ENCODE measurements around the gene TMEM204.

DNA sequence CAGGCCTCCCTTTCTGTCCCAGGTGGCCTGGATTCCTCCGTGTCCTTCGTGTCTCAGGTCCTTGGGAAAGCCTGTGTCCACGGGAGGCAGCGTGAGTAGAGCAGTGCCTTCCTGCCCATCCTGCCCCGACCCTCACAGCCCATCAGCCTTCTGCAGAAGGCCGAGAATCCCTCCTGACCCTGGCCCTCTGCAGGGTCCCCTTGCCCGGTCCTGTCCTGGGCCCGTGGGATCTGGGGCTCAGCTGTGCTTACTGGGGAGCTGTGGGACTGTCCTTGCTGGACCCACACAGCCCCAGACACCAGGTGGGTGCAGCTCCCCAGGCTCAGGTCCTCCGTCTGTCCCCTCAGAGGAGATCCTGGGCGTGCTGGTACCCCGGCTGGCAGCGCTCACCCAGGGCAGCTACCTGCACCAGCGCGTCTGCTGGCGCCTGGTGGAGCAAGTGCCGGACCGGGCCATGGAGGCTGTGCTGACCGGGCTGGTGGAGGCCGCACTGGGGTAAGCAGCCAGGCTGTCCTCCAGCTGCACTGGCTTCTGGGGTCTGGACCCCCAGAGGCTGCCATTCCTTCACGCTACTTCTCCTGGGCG, 36.4 kb upstream of the TMEM204 start:
- no peak for TF ChIP-seq POLR2A (IDR thresholded peaks at IDR 0.05)
- TF ChIP-seq, protein P1, sequence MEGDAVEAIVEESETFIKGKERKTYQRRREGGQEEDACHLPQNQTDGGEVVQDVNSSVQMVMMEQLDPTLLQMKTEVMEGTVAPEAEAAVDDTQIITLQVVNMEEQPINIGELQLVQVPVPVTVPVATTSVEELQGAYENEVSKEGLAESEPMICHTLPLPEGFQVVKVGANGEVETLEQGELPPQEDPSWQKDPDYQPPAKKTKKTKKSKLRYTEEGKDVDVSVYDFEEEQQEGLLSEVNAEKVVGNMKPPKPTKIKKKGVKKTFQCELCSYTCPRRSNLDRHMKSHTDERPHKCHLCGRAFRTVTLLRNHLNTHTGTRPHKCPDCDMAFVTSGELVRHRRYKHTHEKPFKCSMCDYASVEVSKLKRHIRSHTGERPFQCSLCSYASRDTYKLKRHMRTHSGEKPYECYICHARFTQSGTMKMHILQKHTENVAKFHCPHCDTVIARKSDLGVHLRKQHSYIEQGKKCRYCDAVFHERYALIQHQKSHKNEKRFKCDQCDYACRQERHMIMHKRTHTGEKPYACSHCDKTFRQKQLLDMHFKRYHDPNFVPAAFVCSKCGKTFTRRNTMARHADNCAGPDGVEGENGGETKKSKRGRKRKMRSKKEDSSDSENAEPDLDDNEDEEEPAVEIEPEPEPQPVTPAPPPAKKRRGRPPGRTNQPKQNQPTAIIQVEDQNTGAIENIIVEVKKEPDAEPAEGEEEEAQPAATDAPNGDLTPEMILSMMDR (IDR thresholded peaks at IDR 0.05) = no peak
- no peak for TF ChIP-seq POLR2AphosphoS5 (IDR thresholded peaks at IDR 0.05)
- no peak for TF ChIP-seq EP300 (IDR thresholded peaks at IDR 0.05)
